ENCODE results near the gene CDKL5.

- TF ChIP-seq CTCF (IDR thresholded peaks at IDR 0.05): no peak
- no peak for TF ChIP-seq REST (IDR thresholded peaks at IDR 0.05; ENCODE audit: insufficient read depth in 1 of 2, low read depth in 2 of 2, low read length in 1 of 2)
- TF ChIP-seq SIN3A (IDR thresholded peaks at IDR 0.05; ENCODE audit: borderline replicate concordance, insufficient read depth, low read depth, low read length): no peak
- no peak for TF ChIP-seq TCF7L2 (IDR thresholded peaks at IDR 0.05; ENCODE audit: low read depth, low read length)
- TF ChIP-seq POLR2AphosphoS5 (IDR thresholded peaks at IDR 0.05; ENCODE audit: low read depth, low read length): no peak
Measured at GRCh38 chrX:18681996-18682395, 256.6 kb downstream of the CDKL5 start.

Measured in Panc1 (cell line).